Esophagus squamous epithelium (tissue), 5 donors: ENCODE measurements around the gene EML1. TPM values are rescaled to one million over a fixed set of nuclear protein-coding genes. Genes with fewer than 3 reads are reported as not detected.
A peak's percentile ranks its signal among the peaks of the same experiment; 100 is the strongest.

ENCODE experiments used
- DNase-seq: peaks from one replicate; lab custom pipeline; 2025; lab: John Stamatoyannopoulos, UW
- H3K27ac ChIP-seq, 4 donors: fragments of 200-600 bp; sonication (generic); one replicate each; pipeline ENCODE4 v1.5.1; 2016 to 2019; ENCODE audit warnings: mild to moderate bottlenecking in 1 of 4
- H3K27me3 ChIP-seq, 4 donors: fragments of 200-600 bp; sonication (generic); 1 replicate in 3 of 4; 2 replicates in 1 of 4; pipeline versions ENCODE4 v1.5.1 to v1.6.0; 2017 to 2021; ENCODE audit warnings: antibody characterized with exemption in 1 of 4
- H3K36me3 ChIP-seq, 3 donors: fragments of 200-600 bp; sonication (generic); one replicate each; pipeline ENCODE4 v1.5.1; 2016 to 2019
- H3K4me1 ChIP-seq, 3 donors: fragments of 200-600 bp; sonication (generic); one replicate each; pipeline ENCODE4 v1.5.1; 2017 to 2019
- H3K4me3 ChIP-seq, 4 donors: fragments of 200-600 bp; sonication (generic); 1 replicate in 3 of 4; 2 replicates in 1 of 4; pipeline ENCODE4 v1.5.1; 2016 to 2019; ENCODE audit warnings: mild to moderate bottlenecking in 2 of 4, moderate library complexity in 1 of 4
- H3K9me3 ChIP-seq, 3 donors: fragments of 200-600 bp; sonication (generic); one replicate each; pipeline ENCODE4 v1.5.1; 2016 to 2019
- CTCF ChIP-seq, 6 experiments: fragments of 450-650 bp in 4 of 6; fragments of 200-600 bp in 2 of 6; sonication (generic) in 2 of 6; IDR thresholded peaks; one replicate each; pipeline ENCODE4 v1.5.1; 2016 to 2019; ENCODE audit warnings: antibody characterized with exemption in 6 of 6, mild to moderate bottlenecking in 4 of 6, moderate library complexity in 4 of 6
- POLR2A ChIP-seq, 4 donors: fragments of 450-650 bp; IDR thresholded peaks; one replicate each; pipeline ENCODE4 v1.6.1; 2017; ENCODE audit warnings: antibody characterized with exemption in 4 of 4, mild to moderate bottlenecking in 4 of 4, moderate library complexity in 3 of 4
- WGBS, 2 donors: methylation state at CpG; one replicate each; pipeline ENCODE4 v1.1.5; 2018; 5-methylcytosine and 5-hydroxymethylcytosine counted together
- intact Hi-C: fragments of 100-400 bp; cut with DNase I; formaldehyde crosslinking; loops from one replicate; pipeline ENCODE4 v1.15.0; 2022
- total RNA-seq, 4 donors: library from RNA; depleted of rRNA; stranded (reverse); fragments of >200 nt; gene quantifications; one replicate each; pipeline ENCODE4 v1.1.0, GENCODE V29; 2016
- donor health status: DM: yes; HTN: yes; CAD: no.

The EML1 gene
- 10 to 100 TPM in 2 of 4 donors, 1 to 10 TPM in 2; 3.0 to 22.9 (median 9.4) TPM for total RNA-seq

- no peaks in the 10 kb centered on the region for H3K36me3 ChIP-seq
- peak within 1 kb of the TSS; percentile 53 to 95 (median 80) for H3K27ac ChIP-seq
- H3K27me3 ChIP-seq: peaks cover 0 to 7% (median 0%) of the 10 kb centered on the region in 4 donors
- 0% methylated on average over 7 to 16 of the region's 121 CpGs for WGBS, 2 donors
- no peaks in the 10 kb centered on the region for H3K9me3 ChIP-seq
- no peak for TF ChIP-seq CTCF (IDR thresholded peaks at IDR 0.05)
- TF ChIP-seq POLR2A (IDR thresholded peaks at IDR 0.05): no peak
- H3K4me1 ChIP-seq: peaks cover 4 to 38% (median 22%) of the 10 kb centered on the region in 3 donors
- peak within 1 kb of the TSS; percentile 20 to 76 (median 54) for H3K4me3 ChIP-seq
- intact Hi-C loops: loop anchor here (10.0 kb wide), 1 partner anchor 59 kb away; no protein-coding TSS in a partner anchor
- DNase-seq: no peak
Measured at GRCh38 chr14:99793213-99794150, at the start of gene EML1. EML1 (plus strand) TSS chr14:99793413; CDS start chr14:99793477, 64 bp downstream.

GRCh38 chr14:99744199-99744872 is 48.9 kb upstream of the EML1 start:
- no peaks in the 10 kb centered on the region for H3K36me3 ChIP-seq
- no peak for DNase-seq
- 33 to 38% methylated on average over 10 to 11 of the region's 11 CpGs for WGBS, 2 donors
- peak overlapping the region in 3 of 4 donors; percentile 72 to 89 (median 85) for H3K27ac ChIP-seq
- TF ChIP-seq POLR2A (IDR thresholded peaks at IDR 0.05): no peak
- TF ChIP-seq CTCF (IDR thresholded peaks at IDR 0.05): no peak
- H3K9me3 ChIP-seq: no peaks in the 10 kb centered on the region
- H3K4me3 ChIP-seq: no peak overlapping the region
- peaks cover 0 to 31% (median 0%) of the 10 kb centered on the region in 4 donors for H3K27me3 ChIP-seq
- H3K4me1 ChIP-seq: peaks cover 13 to 68% (median 24%) of the 10 kb centered on the region in 3 donors
- intact Hi-C loops: no loop called here

DNA sequence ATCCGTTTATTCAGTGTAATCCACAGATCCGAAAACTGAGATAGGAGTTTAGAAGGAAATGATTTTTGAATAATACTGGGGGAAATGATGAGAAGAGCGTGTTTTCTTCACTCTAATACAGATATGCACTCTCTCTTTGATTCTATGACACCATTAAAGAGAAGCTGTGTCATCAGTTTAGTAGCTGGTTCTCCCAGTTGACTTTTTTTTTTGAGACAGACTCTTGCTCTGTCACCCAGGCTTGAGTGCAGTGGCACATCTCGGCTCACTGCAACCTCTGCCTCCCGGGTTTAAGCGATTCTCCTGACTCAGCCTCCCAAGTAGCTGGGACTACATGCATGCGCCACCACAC is 48.4 kb upstream of the EML1 start:
- Histone ChIP-seq H3K9me3 (no peaks in the 10 kb centered on the region), H3K27ac (peak overlapping the region; percentile 18 to 89 (median 78)), H3K27me3 (peaks cover 0 to 36% (median 0%) of the 10 kb centered on the region in 4 donors), H3K36me3 (no peaks in the 10 kb centered on the region), H3K4me3 (no peak overlapping the region), H3K4me1 (peaks cover 13 to 68% (median 29%) of the 10 kb centered on the region in 3 donors)
- DNase-seq: no peak
- intact Hi-C loops: no loop called here
- TF ChIP-seq CTCF (IDR thresholded peaks at IDR 0.05) (no peak), POLR2A (IDR thresholded peaks at IDR 0.05) (no peak)
- WGBS, 2 donors: 41 to 44% methylated on average over 7 of the region's 7 CpGs

- Histone ChIP-seq H3K4me1 (peaks cover 13 to 69% (median 26%) of the 10 kb centered on the region in 3 donors), H3K4me3 (no peak overlapping the region), H3K36me3 (no peaks in the 10 kb centered on the region), H3K27ac (peak overlapping the region; percentile 36 to 89 (median 78)), H3K9me3 (no peaks in the 10 kb centered on the region), H3K27me3 (peaks cover 0 to 42% (median 0%) of the 10 kb centered on the region in 4 donors)
- no peak for DNase-seq
- TF ChIP-seq POLR2A (IDR thresholded peaks at IDR 0.05): no peak
- no peak for TF ChIP-seq CTCF (IDR thresholded peaks at IDR 0.05)
- 30 to 47% methylated on average over 10 of the region's 10 CpGs for WGBS, 2 donors
- intact Hi-C loops: no loop called here
Measured at GRCh38 chr14:99745307-99745951, 47.8 kb upstream of the EML1 start.
